HTR-8/SVneo (cell line): ENCODE results near the gene ADRB1.

ENCODE experiments used
- DNase-seq: peaks from one replicate; pipeline ENCODE4 v3.0.0; 2011; ENCODE audit warnings: low spot score, mixed read lengths; ENCODE audit not compliant: insufficient read length
- FAIRE-seq: peaks from 2 replicates; lab custom pipeline; 2011; peaks lifted over from hg19 to GRCh38; lab: Jason Lieb, UNC

The ADRB1 gene

GRCh38 chr10:114081911-114082583, 38.4 kb downstream of the ADRB1 start:
- FAIRE-seq = no peak
- no peak for DNase-seq

GRCh38 chr10:114083040-114083439, 39.4 kb downstream of the ADRB1 start:
- FAIRE-seq = no peak
- DNase-seq = no peak

GRCh38 chr10:114084215-114084614, 40.5 kb downstream of the ADRB1 start:
- FAIRE-seq (no peak), DNase-seq (no peak)

- FAIRE-seq = no peak
- no peak for DNase-seq
Observed at GRCh38 chr10:114087255-114087654, 43.6 kb downstream of the ADRB1 start.

GRCh38 chr10:114087655-114088054, 44.0 kb downstream of the ADRB1 start:
- DNase-seq = no peak
- no peak for FAIRE-seq

GRCh38 chr10:114094795-114095194, 51.1 kb downstream of the ADRB1 start:
- no peak for FAIRE-seq
- DNase-seq = no peak

- no peak for DNase-seq
- FAIRE-seq = no peak
Observed at GRCh38 chr10:114095559-114096337, 52.1 kb downstream of the ADRB1 start.
